Stomach (tissue), 9 donors: ENCODE data around the gene SLC25A13. TPM values are rescaled to one million over a fixed set of nuclear protein-coding genes. Genes with fewer than 3 reads are reported as not detected.

Source experiments
- DNase-seq, 2 donors: peaks; one replicate each; pipeline versions ENCODE4 v3.0.0 to v3.0.0-alpha.2; 2013 to 2019
- H3K27ac ChIP-seq, 5 donors: fragments of 200-600 bp in 4 of 5; sonication (generic) in 4 of 5; one replicate each; pipeline ENCODE4 v1.5.1; 2013 to 2019; ENCODE audit warnings: mild to moderate bottlenecking in 1 of 5, moderate library complexity in 1 of 5
- H3K27me3 ChIP-seq, 3 donors: fragments of 200-600 bp; sonication (generic); one replicate each; pipeline ENCODE4 v1.5.1; 2017 to 2019; ENCODE audit warnings: mixed run types in 1 of 3
- H3K36me3 ChIP-seq, 4 donors: fragments of 200-600 bp; sonication (generic); 1 replicate in 3 of 4; 2 replicates in 1 of 4; pipeline ENCODE4 v1.5.1; 2016 to 2019
- H3K4me1 ChIP-seq, 4 donors: fragments of 200-600 bp; sonication (generic); one replicate each; pipeline ENCODE4 v1.5.1; 2016 to 2019
- H3K4me3 ChIP-seq, 4 donors: fragments of 200-600 bp; sonication (generic) in 3 of 4; one replicate each; pipeline ENCODE4 v1.5.1; 2016 to 2019; ENCODE audit warnings: mild to moderate bottlenecking in 1 of 4
- H3K9me3 ChIP-seq, 4 donors: fragments of 200-600 bp; sonication (generic); one replicate each; pipeline ENCODE4 v1.5.1; 2016 to 2019
- CTCF ChIP-seq, 7 experiments: fragments of 450-650 bp in 4 of 7; fragments of 200-600 bp in 3 of 7; sonication (generic) in 3 of 7; IDR thresholded peaks; one replicate each; pipeline ENCODE4 v1.5.1; 2016 to 2019; ENCODE audit warnings: antibody characterized with exemption in 7 of 7, control low read depth in 2 of 7, mild to moderate bottlenecking in 1 of 7
- EP300 ChIP-seq: sonication (generic); formaldehyde crosslinking; IDR thresholded peaks from one replicate; pipeline ENCODE4 v1.6.1; 2017; ENCODE audit warnings: antibody characterized with exemption
- POLR2A ChIP-seq, 4 donors: fragments of 450-650 bp; IDR thresholded peaks; one replicate each; pipeline ENCODE4 v1.6.1; 2016; ENCODE audit warnings: antibody characterized with exemption in 4 of 4, control low read depth in 2 of 4, mild to moderate bottlenecking in 1 of 4, moderate library complexity in 1 of 4
- POLR2AphosphoS5 ChIP-seq, 3 donors: sonication (generic); formaldehyde crosslinking; IDR thresholded peaks; one replicate each; pipeline ENCODE4 v1.6.1; 2016; ENCODE audit warnings: antibody characterized with exemption in 3 of 3
- WGBS, 5 donors: extraction: QIAGEN DNeasy Blood & Tissue Kit in 3 of 5; methylation state at CpG; one replicate each; pipeline versions ENCODE4 v1.1.5 to v1.1.7; 2013 to 2018; 5-methylcytosine and 5-hydroxymethylcytosine counted together
- intact Hi-C: fragments of 100-400 bp; cut with DNase I; formaldehyde crosslinking; loops from one replicate; pipeline ENCODE4 v1.15.1; 2023; ENCODE audit warnings: low total_unique reads
- polyA plus RNA-seq, 3 donors: library from polyadenylated mRNA; stranded (reverse); fragments of 200-250 nt; gene quantifications; one replicate each; pipeline ENCODE4 v1.2.3, GENCODE V29; 2013
- total RNA-seq, 5 donors: library from RNA; depleted of rRNA; stranded (reverse); fragments of >200 nt; gene quantifications; one replicate each; pipeline versions ENCODE4 v1.1.0 to v1.2.3, GENCODE V29; 2014 to 2016
- donor health status: healthy with polysubstance abuse.
- donor health status: Bipolar disorder and iron deficiency.
- donor health status: healthy.

The SLC25A13 gene
- total and polyA plus RNA-seq, 8 donors = 4.1 to 72.0 (median 12.0) TPM

GRCh38 chr7:96202102-96202501 lies 119.8 kb downstream of the SLC25A13 start:
- intact Hi-C loops = no loop called here
- DNase-seq = no peak
- 95 to 98% (median 97%) methylated on average over 2 of the region's 2 CpGs for WGBS, 5 donors
- no peaks in the 10 kb centered on the region for H3K4me1 ChIP-seq
- H3K36me3 ChIP-seq = peaks cover 0 to 16% (median 12%) of the 10 kb centered on the region in 4 donors
- H3K27me3 ChIP-seq = no peaks in the 10 kb centered on the region
- H3K27ac ChIP-seq = no peak overlapping the region
- TF ChIP-seq CTCF (IDR thresholded peaks at IDR 0.05) (no peak), POLR2A (IDR thresholded peaks at IDR 0.05) (no peak), POLR2AphosphoS5 (IDR thresholded peaks at IDR 0.05) (no peak), EP300 (no peak)
- no peaks in the 10 kb centered on the region for H3K9me3 ChIP-seq
- no peak overlapping the region for H3K4me3 ChIP-seq

GRCh38 chr7:96200740-96201139 lies 121.2 kb downstream of the SLC25A13 start:
- H3K36me3 ChIP-seq = peaks cover 0 to 16% (median 4%) of the 10 kb centered on the region in 4 donors
- H3K4me3 ChIP-seq = no peak overlapping the region
- H3K9me3 ChIP-seq = no peaks in the 10 kb centered on the region
- whole genome bisulfite sequencing, 5 donors = 81 to 97% (median 88%) methylated on average over 1 of the region's 1 CpG
- TF ChIP-seq EP300 (no peak), CTCF (IDR thresholded peaks at IDR 0.05) (no peak), POLR2A (IDR thresholded peaks at IDR 0.05) (no peak), POLR2AphosphoS5 (IDR thresholded peaks at IDR 0.05) (no peak)
- no peaks in the 10 kb centered on the region for H3K27me3 ChIP-seq
- no peak overlapping the region for H3K27ac ChIP-seq
- H3K4me1 ChIP-seq = no peaks in the 10 kb centered on the region
- intact Hi-C loops = no loop called here
- DNase-seq = no peak

GRCh38 chr7:96199421-96199820 lies 122.5 kb downstream of the SLC25A13 start:
- intact Hi-C loops = no loop called here

GRCh38 chr7:96198047-96198636 lies 123.8 kb downstream of the SLC25A13 start:
- no peak overlapping the region for H3K27ac ChIP-seq
- TF ChIP-seq POLR2AphosphoS5 (IDR thresholded peaks at IDR 0.05) (no peak), EP300 (no peak), POLR2A (IDR thresholded peaks at IDR 0.05) (no peak), CTCF (IDR thresholded peaks at IDR 0.05) (no peak)
- H3K27me3 ChIP-seq = no peaks in the 10 kb centered on the region
- intact Hi-C loops = no loop called here
- no peaks in the 10 kb centered on the region for H3K4me1 ChIP-seq
- H3K36me3 ChIP-seq = peaks cover 0 to 23% (median 9%) of the 10 kb centered on the region in 4 donors
- 74 to 83% (median 82%) methylated on average over 3 of the region's 3 CpGs for WGBS, 5 donors
- H3K9me3 ChIP-seq = no peaks in the 10 kb centered on the region
- DNase-seq = no peak
- no peak overlapping the region for H3K4me3 ChIP-seq

More at GRCh38 chr7:96199421-96199820, 122.5 kb downstream of the SLC25A13 start:
- no peaks in the 10 kb centered on the region for H3K9me3 ChIP-seq
- 89 to 98% (median 93%) methylated on average over 1 of the region's 1 CpG for WGBS, 5 donors
- no peak overlapping the region for H3K27ac ChIP-seq
- H3K4me1 ChIP-seq = no peaks in the 10 kb centered on the region
- H3K36me3 ChIP-seq = peaks cover 0 to 15% (median 4%) of the 10 kb centered on the region in 4 donors
- no peak for DNase-seq
- H3K27me3 ChIP-seq = no peaks in the 10 kb centered on the region
- H3K4me3 ChIP-seq = no peak overlapping the region
- no peak for TF ChIP-seq POLR2A (IDR thresholded peaks at IDR 0.05)
- no peak for TF ChIP-seq POLR2AphosphoS5 (IDR thresholded peaks at IDR 0.05)
- no peak for TF ChIP-seq CTCF (IDR thresholded peaks at IDR 0.05)
- TF ChIP-seq EP300 = no peak
